WTC11 (cell line): Measurements from ENCODE around the gene RELL1. TPM values are rescaled to one million over a fixed set of nuclear protein-coding genes. Genes with fewer than 3 reads are reported as not detected.

Experiments used
- ATAC-seq: fragments of 200-7000 bp; cut with Tn5 transposase; 2 replicates; pipeline ENCODE4 v1.10.0; 2021; ENCODE audit warnings: mild to moderate bottlenecking, moderate library complexity
- CTCF ChIA-PET: fragments of 300-600 bp; sonication (Branson Sonifier 250); formaldehyde crosslinking; loops from one replicate; lab custom pipeline; 2021; ENCODE audit warnings: antibody characterized with exemption; lab: Charles Lee
- POLR2A ChIA-PET: fragments of 350-600 bp; sonication (Branson Sonifier 250); formaldehyde crosslinking; loops from one replicate; lab custom pipeline; 2021; ENCODE audit warnings: antibody characterized with exemption; lab: Charles Lee
- DNase-seq: peaks from one replicate; pipeline ENCODE4 v3.0.0; 2021; ENCODE audit warnings: low spot score
- H3K27ac Mint-ChIP-seq: 2 replicates; pipeline ENCODE4 v1.8.0; 2021; ENCODE audit warnings: mixed read lengths
- H3K27me3 Mint-ChIP-seq: 2 replicates; pipeline ENCODE4 v1.8.0; 2021; ENCODE audit warnings: low read depth, mild to moderate bottlenecking, moderate library complexity, mixed read lengths
- H3K36me3 Mint-ChIP-seq: 2 replicates; pipeline ENCODE4 v1.8.0; 2021; ENCODE audit warnings: mixed read lengths
- H3K4me1 Mint-ChIP-seq: 2 replicates; pipeline ENCODE4 v1.8.0; 2022; ENCODE audit warnings: mixed read lengths
- H3K4me3 Mint-ChIP-seq: 2 replicates; pipeline ENCODE4 v1.8.0; 2021; ENCODE audit warnings: mild to moderate bottlenecking, moderate library complexity, mixed read lengths
- H3K9me3 Mint-ChIP-seq: 2 replicates; pipeline ENCODE4 v1.8.0; 2021; ENCODE audit warnings: mixed read lengths
- AFF4 ChIP-seq: sonication (generic); formaldehyde crosslinking; IDR thresholded peaks from 2 replicates; pipeline ENCODE4 v1.8.1; 2023; ENCODE audit warnings: mild to moderate bottlenecking, missing genetic modification reagents, borderline replicate concordance
- ETV6 ChIP-seq: sonication (generic); formaldehyde crosslinking; IDR thresholded peaks from 2 replicates; pipeline ENCODE4 v1.8.1; 2022; ENCODE audit warnings: mild to moderate bottlenecking, missing genetic modification reagents
- GABPB1 ChIP-seq: sonication (generic); formaldehyde crosslinking; IDR thresholded peaks from 2 replicates; pipeline ENCODE4 v1.8.1; 2023; ENCODE audit warnings: mild to moderate bottlenecking, missing genetic modification reagents
- GTF2I ChIP-seq: fragments of 250-450 bp; sonication (Bioruptor Pico); conservative IDR thresholded peaks from 2 replicates; pipeline ENCODE4 v1.4.0; 2021; ENCODE audit warnings: mild to moderate bottlenecking
- NR2C2 ChIP-seq: sonication (generic); formaldehyde crosslinking; IDR thresholded peaks from 2 replicates; pipeline ENCODE4 v1.8.0; 2022; ENCODE audit warnings: mild to moderate bottlenecking, missing genetic modification reagents
- PRRX2 ChIP-seq: fragments of 250-450 bp; sonication (Bioruptor Pico); IDR thresholded peaks from 2 replicates; pipeline ENCODE4 v1.8.0; 2021; ENCODE audit warnings: mild to moderate bottlenecking
- SOX15 ChIP-seq: fragments of 250-450 bp; sonication (Bioruptor Pico); IDR thresholded peaks from 2 replicates; pipeline ENCODE4 v1.9.0; 2021; ENCODE audit warnings: mild to moderate bottlenecking
- ZNF423 ChIP-seq: fragments of 250-450 bp; sonication (Bioruptor Pico); IDR thresholded peaks from 2 replicates; pipeline ENCODE4 v2.1.2; 2022; ENCODE audit warnings: mild to moderate bottlenecking, moderate library complexity
- ZNF671 ChIP-seq: fragments of 250-450 bp; sonication (Bioruptor Pico); IDR thresholded peaks from 2 replicates; pipeline ENCODE4 v1.8.0; 2021; ENCODE audit warnings: mild to moderate bottlenecking
- total RNA-seq: library from RNA; stranded (reverse); gene quantifications from 3 replicates; pipeline ENCODE4 v1.2.3, GENCODE V29; 2021
- TF ChIP-seq, protein P1 (sequence below): sonication (generic); formaldehyde crosslinking; IDR thresholded peaks from 2 replicates; pipeline ENCODE4 v1.8.1; 2023; ENCODE audit warnings: mild to moderate bottlenecking, missing genetic modification reagents
- TF ChIP-seq, protein P2 (sequence below): sonication (generic); formaldehyde crosslinking; IDR thresholded peaks from 2 replicates; pipeline ENCODE4 v1.8.1; 2022; ENCODE audit warnings: mild to moderate bottlenecking, moderate library complexity, missing genetic modification reagents
- TF ChIP-seq, protein P3 (sequence below): fragments of 250-450 bp; sonication (Bioruptor Pico); conservative IDR thresholded peaks from 2 replicates; pipeline ENCODE4 v1.9.0; 2021; ENCODE audit warnings: mild to moderate bottlenecking
- TF ChIP-seq, protein P4 (sequence below): sonication (generic); formaldehyde crosslinking; IDR thresholded peaks from 2 replicates; pipeline ENCODE4 v1.8.1; 2023; ENCODE audit warnings: mild to moderate bottlenecking, missing genetic modification reagents, moderate library complexity
- TF ChIP-seq, protein P5 (sequence below): sonication (generic); formaldehyde crosslinking; IDR thresholded peaks from 2 replicates; pipeline ENCODE4 v1.8.1; 2022; ENCODE audit warnings: low read depth, mild to moderate bottlenecking, moderate library complexity, missing genetic modification reagents, borderline replicate concordance
- TF ChIP-seq, protein P6 (sequence below): fragments of 200-600 bp; IDR thresholded peaks from 2 replicates; pipeline ENCODE4 v1.8.0; 2022; ENCODE audit warnings: antibody characterized with exemption

RELL1 gene
- total RNA-seq, 1 experiment from 2014 or later: 14.4 TPM

GRCh38 chr4:37729649-37730004, 43.5 kb upstream of the RELL1 start (continued):
- TF ChIP-seq, protein P1, sequence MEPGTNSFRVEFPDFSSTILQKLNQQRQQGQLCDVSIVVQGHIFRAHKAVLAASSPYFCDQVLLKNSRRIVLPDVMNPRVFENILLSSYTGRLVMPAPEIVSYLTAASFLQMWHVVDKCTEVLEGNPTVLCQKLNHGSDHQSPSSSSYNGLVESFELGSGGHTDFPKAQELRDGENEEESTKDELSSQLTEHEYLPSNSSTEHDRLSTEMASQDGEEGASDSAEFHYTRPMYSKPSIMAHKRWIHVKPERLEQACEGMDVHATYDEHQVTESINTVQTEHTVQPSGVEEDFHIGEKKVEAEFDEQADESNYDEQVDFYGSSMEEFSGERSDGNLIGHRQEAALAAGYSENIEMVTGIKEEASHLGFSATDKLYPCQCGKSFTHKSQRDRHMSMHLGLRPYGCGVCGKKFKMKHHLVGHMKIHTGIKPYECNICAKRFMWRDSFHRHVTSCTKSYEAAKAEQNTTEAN: no peak
- TF ChIP-seq, protein P2, sequence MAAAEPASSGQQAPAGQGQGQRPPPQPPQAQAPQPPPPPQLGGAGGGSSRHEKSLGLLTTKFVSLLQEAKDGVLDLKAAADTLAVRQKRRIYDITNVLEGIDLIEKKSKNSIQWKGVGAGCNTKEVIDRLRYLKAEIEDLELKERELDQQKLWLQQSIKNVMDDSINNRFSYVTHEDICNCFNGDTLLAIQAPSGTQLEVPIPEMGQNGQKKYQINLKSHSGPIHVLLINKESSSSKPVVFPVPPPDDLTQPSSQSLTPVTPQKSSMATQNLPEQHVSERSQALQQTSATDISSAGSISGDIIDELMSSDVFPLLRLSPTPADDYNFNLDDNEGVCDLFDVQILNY: no peak
- TF ChIP-seq SOX15 (CRISPR knock-in tag): no peak
- no peak for TF ChIP-seq ETV6
- TF ChIP-seq, protein P3, sequence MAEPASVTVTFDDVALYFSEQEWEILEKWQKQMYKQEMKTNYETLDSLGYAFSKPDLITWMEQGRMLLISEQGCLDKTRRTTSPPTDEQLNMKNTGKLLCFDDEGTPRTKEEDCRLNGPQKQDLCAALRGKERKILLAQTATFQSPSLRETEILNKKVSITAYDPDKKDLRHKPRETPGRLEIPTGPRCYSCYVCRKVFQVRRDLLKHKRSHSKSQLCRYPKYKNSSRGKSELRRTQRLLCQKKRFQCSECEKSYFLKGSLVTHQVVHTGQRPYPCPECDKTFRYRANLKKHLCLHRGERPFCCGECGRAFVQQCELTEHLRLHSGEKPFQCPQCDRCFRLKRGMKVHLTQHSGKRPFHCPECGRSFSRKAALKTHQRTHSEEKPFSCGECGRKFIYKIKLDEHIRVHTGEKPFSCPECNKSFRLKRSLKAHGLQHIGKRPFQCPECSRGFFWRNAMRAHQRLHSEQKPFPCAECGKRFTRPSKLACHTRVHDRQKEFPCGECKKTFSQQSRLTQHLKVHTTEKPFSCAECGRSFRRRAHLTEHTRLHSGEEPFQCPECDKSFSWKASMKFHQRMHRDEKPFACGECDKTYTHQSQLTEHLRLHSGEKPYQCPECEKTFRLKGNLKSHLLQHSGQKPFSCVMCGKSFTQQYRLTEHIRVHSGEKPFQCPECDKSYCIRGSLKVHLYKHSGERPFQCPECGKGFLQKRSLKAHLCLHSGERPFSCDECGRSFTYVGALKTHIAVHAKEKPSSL: no peak
- no peak for TF ChIP-seq ZNF671 (CRISPR knock-in tag)

DNA sequence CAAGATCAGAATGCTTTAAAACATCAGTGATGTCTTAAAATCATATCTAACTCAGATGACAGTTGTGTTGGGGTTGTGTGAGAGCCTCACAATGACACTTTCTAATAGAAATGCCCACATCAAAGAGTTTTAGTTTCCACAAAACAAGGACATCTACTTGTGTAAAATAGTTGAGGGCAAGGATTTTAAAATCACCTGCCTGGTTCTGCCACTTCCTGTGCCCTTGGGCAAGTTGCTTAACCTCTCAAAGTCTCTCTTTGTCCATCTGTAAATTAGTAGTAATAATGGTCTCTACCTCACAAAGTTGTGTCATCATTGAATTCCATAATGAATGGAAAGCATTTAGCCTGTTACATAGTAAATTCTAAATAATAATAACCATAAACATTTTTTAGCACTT, 41.9 kb upstream of the RELL1 start:
- Mint-ChIP-seq H3K36me3 (peaks cover 10% of the 10 kb centered on the region), H3K9me3 (peaks cover 17% of the 10 kb centered on the region), H3K4me1 (peaks cover 24% of the 10 kb centered on the region), H3K27me3 (peaks cover 3% of the 10 kb centered on the region), H3K27ac (no peak overlapping the region), H3K4me3 (no peak overlapping the region)
- no peak for ATAC-seq
- ChIA-PET CTCF (no interaction called here), POLR2A (no interaction called here)
- TF ChIP-seq AFF4 (CRISPR knock-in tag): no peak
- TF ChIP-seq, protein P4, sequence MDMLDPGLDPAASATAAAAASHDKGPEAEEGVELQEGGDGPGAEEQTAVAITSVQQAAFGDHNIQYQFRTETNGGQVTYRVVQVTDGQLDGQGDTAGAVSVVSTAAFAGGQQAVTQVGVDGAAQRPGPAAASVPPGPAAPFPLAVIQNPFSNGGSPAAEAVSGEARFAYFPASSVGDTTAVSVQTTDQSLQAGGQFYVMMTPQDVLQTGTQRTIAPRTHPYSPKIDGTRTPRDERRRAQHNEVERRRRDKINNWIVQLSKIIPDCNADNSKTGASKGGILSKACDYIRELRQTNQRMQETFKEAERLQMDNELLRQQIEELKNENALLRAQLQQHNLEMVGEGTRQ (CRISPR knock-in tag): no peak
- TF ChIP-seq NR2C2: no peak
- TF ChIP-seq, protein P5, sequence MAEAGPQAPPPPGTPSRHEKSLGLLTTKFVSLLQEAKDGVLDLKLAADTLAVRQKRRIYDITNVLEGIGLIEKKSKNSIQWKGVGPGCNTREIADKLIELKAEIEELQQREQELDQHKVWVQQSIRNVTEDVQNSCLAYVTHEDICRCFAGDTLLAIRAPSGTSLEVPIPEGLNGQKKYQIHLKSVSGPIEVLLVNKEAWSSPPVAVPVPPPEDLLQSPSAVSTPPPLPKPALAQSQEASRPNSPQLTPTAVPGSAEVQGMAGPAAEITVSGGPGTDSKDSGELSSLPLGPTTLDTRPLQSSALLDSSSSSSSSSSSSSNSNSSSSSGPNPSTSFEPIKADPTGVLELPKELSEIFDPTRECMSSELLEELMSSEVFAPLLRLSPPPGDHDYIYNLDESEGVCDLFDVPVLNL: no peak
- TF ChIP-seq GABPB1: no peak
- no peak for TF ChIP-seq GTF2I (CRISPR knock-in tag)
- TF ChIP-seq ZNF423 (CRISPR knock-in tag): no peak
- TF ChIP-seq, protein P6, sequence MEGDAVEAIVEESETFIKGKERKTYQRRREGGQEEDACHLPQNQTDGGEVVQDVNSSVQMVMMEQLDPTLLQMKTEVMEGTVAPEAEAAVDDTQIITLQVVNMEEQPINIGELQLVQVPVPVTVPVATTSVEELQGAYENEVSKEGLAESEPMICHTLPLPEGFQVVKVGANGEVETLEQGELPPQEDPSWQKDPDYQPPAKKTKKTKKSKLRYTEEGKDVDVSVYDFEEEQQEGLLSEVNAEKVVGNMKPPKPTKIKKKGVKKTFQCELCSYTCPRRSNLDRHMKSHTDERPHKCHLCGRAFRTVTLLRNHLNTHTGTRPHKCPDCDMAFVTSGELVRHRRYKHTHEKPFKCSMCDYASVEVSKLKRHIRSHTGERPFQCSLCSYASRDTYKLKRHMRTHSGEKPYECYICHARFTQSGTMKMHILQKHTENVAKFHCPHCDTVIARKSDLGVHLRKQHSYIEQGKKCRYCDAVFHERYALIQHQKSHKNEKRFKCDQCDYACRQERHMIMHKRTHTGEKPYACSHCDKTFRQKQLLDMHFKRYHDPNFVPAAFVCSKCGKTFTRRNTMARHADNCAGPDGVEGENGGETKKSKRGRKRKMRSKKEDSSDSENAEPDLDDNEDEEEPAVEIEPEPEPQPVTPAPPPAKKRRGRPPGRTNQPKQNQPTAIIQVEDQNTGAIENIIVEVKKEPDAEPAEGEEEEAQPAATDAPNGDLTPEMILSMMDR: no peak
- TF ChIP-seq PRRX2 (CRISPR knock-in tag): no peak
- no peak for DNase-seq
